Neuronal stem cell (in vitro differentiated cells): ENCODE measurements around the gene DNAJA3.

Experiments used
- DNase-seq: peaks from one replicate; pipeline ENCODE4 v3.0.0-alpha.2; 2013; ENCODE audit warnings: low spot score
- H2AFZ ChIP-seq: one replicate; pipeline ENCODE4 v1.6.1; 2013; ENCODE audit warnings: mild to moderate bottlenecking, low read length, inconsistent platforms
- H2AK5ac ChIP-seq: 2 replicates; pipeline ENCODE4 v1.6.1; 2013; ENCODE audit warnings: low read depth, mild to moderate bottlenecking, inconsistent platforms, low read length, moderate library complexity, mixed read lengths
- H2BK120ac ChIP-seq: 2 replicates; pipeline ENCODE4 v1.6.1; 2013; ENCODE audit warnings: low read depth, mild to moderate bottlenecking, inconsistent platforms, low read length, moderate library complexity, mixed read lengths
- H2BK12ac ChIP-seq: one replicate; pipeline ENCODE4 v1.6.1; 2013; ENCODE audit warnings: low read length, inconsistent platforms
- H2BK15ac ChIP-seq: 2 replicates; pipeline ENCODE4 v1.6.1; 2013; ENCODE audit warnings: mild to moderate bottlenecking, low read length, inconsistent platforms, mixed read lengths
- H2BK5ac ChIP-seq: one replicate; pipeline ENCODE4 v1.6.1; 2013; ENCODE audit warnings: inconsistent platforms, mild to moderate bottlenecking, low read length, moderate library complexity
- H3K14ac ChIP-seq: one replicate; pipeline ENCODE4 v1.6.1; 2013; ENCODE audit warnings: low read length, inconsistent platforms
- H3K18ac ChIP-seq: 2 replicates; pipeline ENCODE4 v1.6.1; 2013; ENCODE audit warnings: low read length, inconsistent platforms
- H3K23ac ChIP-seq: 2 replicates; pipeline ENCODE4 v1.6.1; 2013; ENCODE audit warnings: low read depth, mild to moderate bottlenecking, mixed read lengths, low read length, inconsistent platforms; ENCODE audit not compliant: poor library complexity
- H3K27ac ChIP-seq: replicated peaks from 3 replicates; pipeline ENCODE4 v1.5.1; 2013; ENCODE audit warnings: low read length, inconsistent platforms
- H3K27me3 ChIP-seq, 3 experiments: 2 replicates each; pipeline ENCODE4 v1.6.1; 2013; ENCODE audit warnings: low read length in 3 of 3, mild to moderate bottlenecking in 2 of 3, inconsistent platforms in 1 of 3, low read depth in 1 of 3, mixed read lengths in 1 of 3, moderate library complexity in 1 of 3; ENCODE audit not compliant: control insufficient read depth in 3 of 3, insufficient read depth in 3 of 3
- H3K36me3 ChIP-seq, 2 donors: replicated peaks in 1 of 2; 2 replicates each; pipeline ENCODE4 v1.6.1; 2013; ENCODE audit warnings: low read length in 2 of 2; ENCODE audit not compliant: control insufficient read depth in 2 of 2, insufficient read depth in 2 of 2
- H3K4ac ChIP-seq: 2 replicates; pipeline ENCODE4 v1.6.1; 2013; ENCODE audit warnings: inconsistent platforms, mild to moderate bottlenecking, low read length, moderate library complexity
- H3K4me1 ChIP-seq, 2 donors: 1 replicate in 1 of 2; 2 replicates in 1 of 2; pipeline ENCODE4 v1.6.1; 2013; ENCODE audit warnings: low read length in 2 of 2, low read depth in 1 of 2; ENCODE audit not compliant: control insufficient read depth in 2 of 2, insufficient read depth in 1 of 2
- H3K4me2 ChIP-seq: one replicate; pipeline ENCODE4 v1.6.1; 2013; ENCODE audit warnings: mild to moderate bottlenecking, low read length, inconsistent platforms; ENCODE audit not compliant: insufficient read depth, poor library complexity, severe bottlenecking
- H3K4me3 ChIP-seq, 2 donors: 2 replicates each; pipeline ENCODE4 v1.5.1; 2013; ENCODE audit warnings: low read length in 2 of 2, mild to moderate bottlenecking in 2 of 2, inconsistent platforms in 1 of 2, moderate library complexity in 1 of 2
- H3K79me1 ChIP-seq: one replicate; pipeline ENCODE4 v1.6.1; 2013; ENCODE audit warnings: low read depth, mild to moderate bottlenecking, inconsistent platforms, low read length, moderate library complexity
- H3K9ac ChIP-seq: one replicate; pipeline ENCODE4 v1.6.1; 2013; ENCODE audit warnings: mild to moderate bottlenecking, low read depth, low read length, inconsistent platforms; ENCODE audit not compliant: poor library complexity
- H3K9me3 ChIP-seq, 2 donors: replicated peaks in 1 of 2; 2 replicates each; pipeline versions ENCODE3 to v1.6.1; 2013; ENCODE audit warnings: low read length in 2 of 2, mild to moderate bottlenecking in 2 of 2, inconsistent platforms in 1 of 2, low read depth in 1 of 2, mixed read lengths in 1 of 2, moderate library complexity in 1 of 2; ENCODE audit not compliant: control insufficient read depth in 2 of 2, insufficient read depth in 1 of 2
- H4K8ac ChIP-seq: one replicate; pipeline ENCODE4 v1.6.1; 2013; ENCODE audit warnings: low read depth, mild to moderate bottlenecking, inconsistent platforms, low read length, moderate library complexity
- H4K91ac ChIP-seq: one replicate; pipeline ENCODE4 v1.6.1; 2013; ENCODE audit warnings: low read length, low read depth, mild to moderate bottlenecking, inconsistent platforms; ENCODE audit not compliant: poor library complexity
- WGBS, 2 donors: extraction: QIAGEN DNeasy Blood & Tissue Kit; methylation state at CpG; one replicate each; pipeline ENCODE4 v1.1.7; 2013; ENCODE audit warnings: missing lambda C conversion rate in 2 of 2, mixed read lengths in 1 of 2; ENCODE audit not compliant: insufficient read length in 2 of 2, insufficient replicate concordance in 1 of 2; ENCODE audit errors: extremely low coverage in 2 of 2; 5-methylcytosine and 5-hydroxymethylcytosine counted together

The DNAJA3 gene

GRCh38 chr16:4499196-4499555 lies 73.5 kb downstream of the DNAJA3 start:
- no CpG with 5 or more reads among the region's 4 CpGs for WGBS, 2 donors

DNA sequence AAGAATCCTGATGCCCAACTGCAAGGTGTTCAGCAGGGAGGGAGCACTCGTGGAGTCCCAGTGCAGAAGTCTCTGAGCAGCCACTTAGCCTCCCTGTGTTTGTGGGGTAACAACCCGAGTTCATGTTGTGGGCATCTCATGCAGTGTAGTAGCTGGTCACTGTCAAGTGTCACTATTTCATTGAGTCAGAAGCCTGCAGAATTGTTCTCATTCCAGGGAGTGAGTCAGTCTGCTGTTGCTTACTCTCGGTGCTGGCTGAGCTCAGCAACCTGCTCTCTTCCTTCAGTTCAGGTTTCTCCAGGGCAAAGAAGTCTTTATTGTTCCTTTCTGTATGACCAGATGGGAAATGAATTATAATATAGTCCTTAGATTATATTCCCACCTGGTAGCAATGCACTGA lies 74.6 kb downstream of the DNAJA3 start:
- Histone ChIP-seq H3K9me3 (no peaks in the 10 kb centered on the region), H3K27me3 (no peaks in the 10 kb centered on the region), H2AK5ac (no peak overlapping the region), H3K14ac (no peak overlapping the region), H3K4me3 (no peak overlapping the region), H3K4me2 (no peak overlapping the region), H2BK15ac (no peak overlapping the region), H3K27ac (no peak overlapping the region), H2AFZ (no peak overlapping the region), H3K36me3 (peaks cover 0 to 4% of the 10 kb centered on the region in 2 donors), H2BK120ac (no peak overlapping the region), H2BK5ac (no peak overlapping the region), H4K8ac (no peak overlapping the region), H2BK12ac (no peak overlapping the region), H3K9ac (no peak overlapping the region), H3K4me1 (peaks cover 4 to 9% of the 10 kb centered on the region in 2 donors), H3K4ac (no peak overlapping the region), H3K79me1 (no peaks in the 10 kb centered on the region), H3K23ac (no peak overlapping the region), H4K91ac (no peak overlapping the region), H3K18ac (no peak overlapping the region)
- WGBS, 2 donors: no CpG with 5 or more reads among the region's 3 CpGs
- no peak for DNase-seq

More at GRCh38 chr16:4499196-4499555, 73.5 kb downstream of the DNAJA3 start:
- Histone ChIP-seq H2BK120ac (no peak overlapping the region), H3K4me3 (no peak overlapping the region), H3K9me3 (no peaks in the 10 kb centered on the region), H3K4me2 (no peak overlapping the region), H3K4me1 (peaks cover 4 to 9% of the 10 kb centered on the region in 2 donors), H2AK5ac (no peak overlapping the region), H3K23ac (no peak overlapping the region), H3K27me3 (no peaks in the 10 kb centered on the region), H2BK15ac (no peak overlapping the region), H3K36me3 (peaks cover 0 to 4% of the 10 kb centered on the region in 2 donors), H2AFZ (no peak overlapping the region), H3K18ac (no peak overlapping the region), H2BK12ac (no peak overlapping the region), H4K91ac (no peak overlapping the region), H3K14ac (no peak overlapping the region), H3K9ac (no peak overlapping the region), H2BK5ac (no peak overlapping the region), H4K8ac (no peak overlapping the region), H3K27ac (no peak overlapping the region), H3K4ac (no peak overlapping the region), H3K79me1 (no peaks in the 10 kb centered on the region)
- DNase-seq: no peak

- DNase-seq: no peak
- Histone ChIP-seq H2BK120ac (no peak overlapping the region), H3K14ac (no peak overlapping the region), H3K27me3 (no peaks in the 10 kb centered on the region), H3K23ac (no peak overlapping the region), H4K8ac (no peak overlapping the region), H3K9me3 (no peaks in the 10 kb centered on the region), H3K4me1 (peaks cover 4 to 9% of the 10 kb centered on the region in 2 donors), H2AFZ (no peak overlapping the region), H2AK5ac (no peak overlapping the region), H3K4me3 (no peak overlapping the region), H3K9ac (no peak overlapping the region), H2BK12ac (no peak overlapping the region), H3K36me3 (peaks cover 0 to 4% of the 10 kb centered on the region in 2 donors), H3K4me2 (no peak overlapping the region), H2BK15ac (no peak overlapping the region), H4K91ac (no peak overlapping the region), H3K18ac (no peak overlapping the region), H3K4ac (no peak overlapping the region), H3K79me1 (no peaks in the 10 kb centered on the region), H2BK5ac (no peak overlapping the region), H3K27ac (no peak overlapping the region)
- no CpG with 5 or more reads among the region's 5 CpGs for WGBS, 2 donors
Observed at GRCh38 chr16:4501071-4501478, 75.4 kb downstream of the DNAJA3 start.

DNA sequence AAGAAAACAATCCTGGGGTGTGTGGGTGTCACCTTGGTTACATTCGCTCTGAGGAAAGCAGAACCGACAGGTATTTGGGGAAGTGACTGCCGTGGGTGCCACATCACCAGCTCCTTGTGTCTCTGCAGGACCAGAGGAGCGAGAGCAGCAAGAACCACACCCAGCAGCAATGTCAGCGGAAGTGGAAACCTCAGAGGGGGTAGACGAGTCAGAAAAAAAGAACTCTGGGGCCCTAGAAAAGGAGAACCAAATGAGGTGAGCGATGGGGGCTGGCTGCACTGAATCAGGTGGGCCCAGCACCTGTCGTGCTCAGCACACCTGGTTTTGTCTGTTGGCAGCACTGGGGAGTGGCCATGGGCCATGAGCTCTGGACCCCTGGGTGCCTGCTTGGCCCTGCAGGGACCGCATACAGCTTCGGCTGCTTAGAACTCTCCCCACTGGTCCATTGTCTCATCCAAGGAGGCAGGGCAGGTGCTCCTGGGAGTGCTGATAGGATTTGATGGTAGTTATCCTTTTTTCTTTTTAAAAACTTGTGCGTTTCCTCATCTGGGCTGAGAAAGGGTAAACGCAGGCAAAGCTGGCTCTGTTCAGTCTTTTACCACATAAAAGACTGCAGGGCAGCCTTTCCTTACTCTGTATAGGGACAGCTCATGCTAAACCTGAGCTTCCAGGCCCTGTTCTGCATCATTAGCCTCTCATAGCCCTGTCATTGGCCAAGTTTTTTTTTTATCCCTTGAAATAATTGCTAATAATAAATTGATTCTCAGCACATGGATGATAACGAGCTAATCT lies 79.9 kb downstream of the DNAJA3 start:
- Histone ChIP-seq H3K4me3 (no peak overlapping the region), H3K9ac (no peak overlapping the region), H2AFZ (no peak overlapping the region), H3K27me3 (no peaks in the 10 kb centered on the region), H3K4me2 (no peak overlapping the region), H2BK120ac (no peak overlapping the region), H3K18ac (no peak overlapping the region), H2AK5ac (no peak overlapping the region), H3K23ac (no peak overlapping the region), H4K8ac (no peak overlapping the region), H3K4me1 (peaks cover 4 to 8% of the 10 kb centered on the region in 2 donors), H3K27ac (no peak overlapping the region), H3K36me3 (peaks cover 12 to 39% of the 10 kb centered on the region in 2 donors), H4K91ac (no peak overlapping the region), H3K79me1 (no peaks in the 10 kb centered on the region), H3K4ac (no peak overlapping the region), H2BK15ac (no peak overlapping the region), H3K9me3 (no peaks in the 10 kb centered on the region), H3K14ac (no peak overlapping the region), H2BK12ac (no peak overlapping the region), H2BK5ac (no peak overlapping the region)
- WGBS, 2 donors: no CpG with 5 or more reads among the region's 13 CpGs
- DNase-seq: no peak
